HL-60 (cell line): Measurements from ENCODE around the gene SMCO1.

Source experiments
- CTCF ChIP-seq: IDR thresholded peaks from one replicate; pipeline ENCODE4 v1.5.1; 2011; ENCODE audit warnings: low read length, control low read depth, inconsistent platforms; ENCODE audit not compliant: insufficient read depth
- GABPA ChIP-seq: IDR thresholded peaks from 2 replicates; pipeline ENCODE4 v1.6.1; 2012; ENCODE audit warnings: low read depth
- REST ChIP-seq: IDR thresholded peaks from 2 replicates; pipeline ENCODE4 v1.6.1; 2012; ENCODE audit warnings: low read depth; ENCODE audit not compliant: insufficient replicate concordance

- TF ChIP-seq CTCF (no peak), GABPA (no peak), REST (no peak)
Measured at GRCh38 chr3:196501316-196502044, 13.7 kb downstream of the SMCO1 start.
